Kidney epithelial cell (primary cell): ENCODE results near the gene LONRF2. TPM values are rescaled to one million over a fixed set of nuclear protein-coding genes. Genes with fewer than 3 reads are reported as not detected.

Source experiments
- DNase-seq: peaks from one replicate; pipeline ENCODE4 v3.0.0-alpha.2; 2010; ENCODE audit warnings: low read depth
- H3K27me3 ChIP-seq: 2 replicates; pipeline ENCODE4 v1.6.0; 2011; ENCODE audit warnings: low read length; ENCODE audit not compliant: control insufficient read depth, insufficient read depth
- H3K36me3 ChIP-seq: 2 replicates; pipeline ENCODE4 v1.5.1; 2011; ENCODE audit warnings: low read length; ENCODE audit not compliant: control insufficient read depth, insufficient read depth
- H3K4me3 ChIP-seq: 2 replicates; pipeline ENCODE4 v1.5.1; 2011; ENCODE audit warnings: low read depth, mild to moderate bottlenecking, control low read depth, low read length
- total RNA-seq: library from RNA; depleted of rRNA; stranded (reverse); fragments of >200 nt; gene quantifications from 2 replicates; pipeline ENCODE4 v1.2.3, GENCODE V29; 2015
- TF ChIP-seq, protein P1 (sequence below): IDR thresholded peaks from 2 replicates; pipeline ENCODE4 v1.5.1; 2011; ENCODE audit warnings: mild to moderate bottlenecking, moderate library complexity, low read length, control low read depth, inconsistent platforms; ENCODE audit not compliant: insufficient read depth, poor library complexity, severe bottlenecking

LONRF2 gene
- total RNA-seq, 1 donor from 2014 or later: 3.3 TPM

DNA sequence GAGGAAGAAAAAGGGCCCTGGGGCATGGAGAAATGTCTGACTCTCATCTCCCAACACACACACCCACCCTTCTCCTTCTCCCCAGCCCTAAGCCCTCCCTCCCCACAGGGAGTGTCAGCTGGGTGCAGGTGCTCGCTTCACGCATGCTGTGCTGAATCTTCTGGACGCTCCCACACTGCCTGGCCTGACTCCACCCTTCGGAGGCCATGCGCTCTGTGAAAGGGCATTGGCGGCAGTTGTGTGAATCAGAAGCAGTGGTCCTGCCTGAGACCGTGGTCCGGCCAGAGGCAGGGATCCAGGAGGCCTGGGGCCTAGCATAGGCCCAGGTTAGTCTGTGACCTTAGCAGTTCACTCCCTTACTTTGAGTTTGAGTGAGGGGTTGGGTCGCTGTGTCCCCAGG, 57.1 kb downstream of the LONRF2 start:
- TF ChIP-seq, protein P1, sequence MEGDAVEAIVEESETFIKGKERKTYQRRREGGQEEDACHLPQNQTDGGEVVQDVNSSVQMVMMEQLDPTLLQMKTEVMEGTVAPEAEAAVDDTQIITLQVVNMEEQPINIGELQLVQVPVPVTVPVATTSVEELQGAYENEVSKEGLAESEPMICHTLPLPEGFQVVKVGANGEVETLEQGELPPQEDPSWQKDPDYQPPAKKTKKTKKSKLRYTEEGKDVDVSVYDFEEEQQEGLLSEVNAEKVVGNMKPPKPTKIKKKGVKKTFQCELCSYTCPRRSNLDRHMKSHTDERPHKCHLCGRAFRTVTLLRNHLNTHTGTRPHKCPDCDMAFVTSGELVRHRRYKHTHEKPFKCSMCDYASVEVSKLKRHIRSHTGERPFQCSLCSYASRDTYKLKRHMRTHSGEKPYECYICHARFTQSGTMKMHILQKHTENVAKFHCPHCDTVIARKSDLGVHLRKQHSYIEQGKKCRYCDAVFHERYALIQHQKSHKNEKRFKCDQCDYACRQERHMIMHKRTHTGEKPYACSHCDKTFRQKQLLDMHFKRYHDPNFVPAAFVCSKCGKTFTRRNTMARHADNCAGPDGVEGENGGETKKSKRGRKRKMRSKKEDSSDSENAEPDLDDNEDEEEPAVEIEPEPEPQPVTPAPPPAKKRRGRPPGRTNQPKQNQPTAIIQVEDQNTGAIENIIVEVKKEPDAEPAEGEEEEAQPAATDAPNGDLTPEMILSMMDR: no peak
- no peak for DNase-seq
- H3K4me3 ChIP-seq: no peak overlapping the region
- no peaks in the 10 kb centered on the region for H3K36me3 ChIP-seq
- no peaks in the 10 kb centered on the region for H3K27me3 ChIP-seq

DNA sequence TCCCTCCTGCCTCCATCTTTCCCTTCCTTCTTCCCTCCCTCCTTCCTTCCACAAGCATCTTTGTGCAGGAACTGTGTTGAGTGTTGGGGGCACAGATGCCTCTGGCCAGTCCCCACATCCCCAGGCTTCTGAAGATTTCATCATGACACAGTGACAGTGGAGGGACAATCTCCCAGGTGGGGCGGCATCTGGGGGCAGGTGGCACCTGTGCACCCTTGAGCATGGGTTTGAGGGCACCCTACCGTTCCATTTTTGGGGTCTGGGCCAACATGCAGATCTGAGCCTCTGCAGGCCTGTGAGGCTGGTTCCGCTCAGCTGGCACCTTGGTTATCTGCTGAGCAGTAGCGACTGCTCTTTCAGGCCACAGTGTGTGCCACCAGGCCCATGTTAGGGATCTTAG, 57.6 kb downstream of the LONRF2 start:
- no peaks in the 10 kb centered on the region for H3K36me3 ChIP-seq
- no peaks in the 10 kb centered on the region for H3K27me3 ChIP-seq
- H3K4me3 ChIP-seq: no peak overlapping the region
- TF ChIP-seq, protein P1: no peak
- no peak for DNase-seq

DNA sequence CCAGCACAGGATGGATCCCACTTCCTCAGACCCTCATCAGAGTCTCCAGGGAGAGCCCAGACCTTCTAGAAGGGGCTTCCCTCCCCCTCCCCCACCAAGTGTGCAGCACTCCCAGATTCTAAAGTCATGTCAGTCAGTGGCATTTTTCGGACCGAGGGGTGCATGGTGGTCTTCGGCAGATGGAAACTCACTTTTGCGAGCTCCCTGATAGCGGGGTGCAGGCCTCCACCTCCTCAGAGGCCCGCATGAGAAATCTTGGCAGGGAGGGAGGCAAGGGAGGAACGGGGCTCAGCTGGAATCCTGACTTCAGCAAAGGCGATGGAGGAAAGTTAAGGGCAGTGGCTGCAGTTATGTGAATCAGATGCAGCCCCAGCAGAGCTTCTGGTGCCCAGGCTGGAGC, 58.2 kb downstream of the LONRF2 start:
- DNase-seq: no peak
- H3K36me3 ChIP-seq: no peaks in the 10 kb centered on the region
- TF ChIP-seq, protein P1: no peak
- H3K4me3 ChIP-seq: no peak overlapping the region
- no peaks in the 10 kb centered on the region for H3K27me3 ChIP-seq

DNA sequence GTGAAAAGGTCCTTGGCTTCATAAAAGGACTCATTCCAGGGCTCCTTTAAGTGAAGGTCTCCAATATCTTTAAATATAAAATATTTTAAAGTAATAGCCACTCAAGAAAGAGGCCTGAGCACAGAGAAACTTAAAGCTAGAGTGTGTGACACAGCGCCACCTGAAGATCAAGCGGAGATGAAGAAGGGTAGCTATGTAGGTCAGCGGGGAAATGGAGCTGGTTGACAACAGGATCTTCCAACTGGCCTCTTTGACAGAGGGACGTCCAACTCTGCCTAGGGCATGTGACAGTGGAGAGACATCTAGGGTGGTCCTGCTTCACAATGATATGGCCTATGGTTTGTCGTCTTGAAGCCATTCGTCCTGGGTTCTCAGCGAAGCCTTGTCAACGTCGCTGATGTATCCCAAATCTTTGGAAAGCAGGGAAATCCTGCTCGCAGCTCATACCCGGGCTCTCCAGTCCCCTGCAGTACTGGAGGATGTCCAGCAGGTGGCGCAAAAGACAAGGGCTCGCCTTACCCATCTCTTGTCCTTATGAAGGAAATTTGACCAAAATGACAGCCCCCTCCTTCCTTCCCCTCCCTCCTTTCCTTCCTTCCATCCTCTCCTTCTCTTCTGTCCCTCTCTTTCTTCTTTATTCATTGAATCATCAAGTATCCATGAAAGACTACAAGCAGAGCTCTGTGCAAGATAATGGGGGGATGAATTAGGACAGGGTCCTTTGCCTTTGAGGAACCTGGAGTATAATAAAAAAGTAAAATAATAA, 59.6 kb downstream of the LONRF2 start:
- H3K36me3 ChIP-seq: no peaks in the 10 kb centered on the region
- TF ChIP-seq, protein P1: peak; percentile 97
- no peak for DNase-seq
- H3K27me3 ChIP-seq: no peaks in the 10 kb centered on the region
- no peak overlapping the region for H3K4me3 ChIP-seq

GRCh38 chr2:100262046-100262445, 60.3 kb downstream of the LONRF2 start:
- no peak overlapping the region for H3K4me3 ChIP-seq
- H3K36me3 ChIP-seq: no peaks in the 10 kb centered on the region
- DNase-seq: no peak
- H3K27me3 ChIP-seq: no peaks in the 10 kb centered on the region
- TF ChIP-seq, protein P1: no peak
